HG03354 (cell line): ENCODE data around the gene YIPF6.
"Not testable (repeated sequence)": the region's sequence is repeated elsewhere in the genome, so short reads cannot be mapped to it uniquely, and the experiment has no call there.

Source experiments
- ATAC-seq: cut with Tn5 transposase; IDR thresholded peaks from one replicate; pipeline ENCODE4 v1.9.1; 2021; ENCODE audit warnings: mild to moderate bottlenecking; ENCODE audit not compliant: unreplicated experiment, poor library complexity, severe bottlenecking

Gene YIPF6

GRCh38 chrX:68503836-68504636, 5.2 kb downstream of the YIPF6 start:
- peak; percentile 46 for ATAC-seq

- no peak for ATAC-seq
Measured at GRCh38 chrX:68506649-68507048, 7.8 kb downstream of the YIPF6 start.

- peak; percentile 69 for ATAC-seq
Measured at GRCh38 chrX:68508799-68509198, 9.9 kb downstream of the YIPF6 start.

DNA sequence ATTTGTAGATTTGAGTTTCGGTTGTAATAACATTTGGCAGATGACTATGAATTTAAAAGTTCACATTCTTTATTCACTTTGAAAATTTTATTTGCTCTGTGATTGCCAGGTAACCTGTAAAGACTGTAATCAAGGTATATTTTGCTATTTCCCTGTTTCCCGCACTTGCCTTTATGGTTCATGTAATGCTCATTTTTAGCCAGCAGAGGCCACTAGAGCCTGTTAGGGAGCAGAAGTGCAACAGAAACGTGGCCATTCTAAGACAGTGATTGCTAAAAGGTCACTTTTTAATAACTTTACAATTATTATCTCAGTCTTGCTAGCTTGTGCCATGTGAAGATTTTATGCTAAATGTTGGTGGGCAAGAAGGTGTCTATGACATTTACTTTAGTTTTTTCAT, 12.4 kb downstream of the YIPF6 start:
- peak; percentile 84 for ATAC-seq

GRCh38 chrX:68524680-68525079, 25.8 kb downstream of the YIPF6 start:
- not testable (repeated sequence) for ATAC-seq

DNA sequence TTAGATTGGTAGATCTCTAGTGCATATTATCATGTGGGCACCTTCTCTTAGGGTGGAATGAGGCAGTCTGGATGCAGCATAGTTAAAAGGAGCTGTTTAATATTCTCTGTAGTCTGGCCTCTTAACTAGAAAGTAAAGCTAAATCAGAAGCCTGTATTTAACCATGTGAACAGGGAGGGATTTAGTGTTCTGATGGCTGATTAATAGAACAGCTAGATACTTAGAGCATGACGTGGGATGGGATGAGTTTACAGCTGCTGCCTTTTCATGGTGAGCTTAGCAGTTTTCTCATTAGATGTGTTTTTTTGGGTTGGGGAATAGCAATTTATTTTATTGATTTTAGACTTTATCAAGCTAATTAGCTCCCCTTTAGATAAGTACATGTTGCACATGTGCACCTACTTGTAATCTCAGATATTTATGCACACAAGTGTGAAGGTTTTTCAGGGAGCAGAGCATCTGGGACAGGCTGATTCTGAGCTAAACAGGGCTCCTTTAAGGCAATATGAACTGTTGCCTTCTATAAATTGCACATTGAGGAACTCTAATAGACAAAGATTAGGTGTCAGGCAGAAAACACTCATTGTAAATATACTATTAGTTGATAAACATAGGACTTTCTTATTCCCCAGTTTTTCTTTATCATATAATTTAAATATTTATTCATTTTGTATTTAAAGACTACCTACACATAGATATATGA, 34.1 kb downstream of the YIPF6 start:
- ATAC-seq, result no peak

GRCh38 chrX:68533656-68534055, 34.8 kb downstream of the YIPF6 start:
- ATAC-seq, result no peak

GRCh38 chrX:68534691-68535090, 35.8 kb downstream of the YIPF6 start:
- ATAC-seq, result no peak

DNA sequence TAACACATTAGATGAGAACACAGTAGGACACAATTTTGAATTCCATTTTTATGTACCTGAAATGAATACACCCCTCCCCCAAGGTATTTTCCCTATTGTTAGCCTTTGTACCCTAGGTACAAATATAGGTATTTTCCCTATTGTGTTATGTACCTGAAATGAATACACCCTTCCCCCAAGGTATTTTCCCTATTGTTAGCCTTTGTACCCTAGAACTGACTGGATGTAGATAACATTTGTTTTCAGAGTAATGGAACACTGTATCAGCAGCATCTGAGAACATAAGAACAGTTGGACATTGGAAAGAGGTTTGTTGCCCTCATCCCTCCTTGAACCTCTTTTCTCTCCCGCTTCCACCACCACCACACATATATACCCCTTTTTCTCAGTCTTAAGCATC, 37.6 kb downstream of the YIPF6 start:
- no peak for ATAC-seq

DNA sequence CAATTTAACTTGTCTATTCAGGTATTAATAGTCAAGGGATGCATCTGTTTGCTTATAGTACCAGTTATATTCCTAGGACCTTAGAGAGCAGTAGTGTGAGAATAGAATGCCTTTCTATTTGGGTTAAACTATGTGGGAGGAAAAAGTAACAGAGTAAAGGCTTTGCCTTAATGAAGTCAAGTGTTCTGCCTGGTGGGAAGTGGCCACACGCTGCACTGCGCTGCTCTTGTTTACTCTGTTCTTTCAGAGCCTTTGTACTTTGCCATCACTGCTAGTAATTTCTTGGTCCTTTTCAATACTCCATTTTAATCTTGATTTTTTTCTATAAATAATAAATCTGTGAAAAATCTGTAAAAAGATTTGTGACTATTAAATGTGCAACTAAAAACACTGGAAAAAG, 38.0 kb downstream of the YIPF6 start:
- no peak for ATAC-seq

- ATAC-seq, result no peak
Measured at GRCh38 chrX:68550193-68550592, 51.3 kb downstream of the YIPF6 start.

- no peak for ATAC-seq
Measured at GRCh38 chrX:68556036-68556435, 57.2 kb downstream of the YIPF6 start.

DNA sequence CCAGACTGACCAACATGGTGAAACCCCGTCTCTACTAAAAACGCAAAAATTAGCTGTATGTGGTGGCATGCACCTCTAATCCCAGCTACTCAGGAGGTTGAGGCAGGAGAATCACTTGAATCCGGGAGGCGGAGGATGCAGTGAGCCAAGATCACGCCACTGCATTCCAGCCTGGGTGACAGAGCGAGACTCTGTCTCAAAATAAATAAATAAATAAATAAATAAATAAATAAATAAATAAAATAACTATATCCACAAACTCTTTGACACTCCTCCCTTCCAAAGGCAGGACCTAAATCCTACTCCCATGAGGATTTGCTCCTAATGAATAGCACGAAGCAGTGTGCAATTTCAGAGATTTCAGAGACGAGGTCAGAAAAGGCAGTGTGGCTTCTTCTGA, 58.3 kb downstream of the YIPF6 start:
- ATAC-seq, result not testable (repeated sequence)

DNA sequence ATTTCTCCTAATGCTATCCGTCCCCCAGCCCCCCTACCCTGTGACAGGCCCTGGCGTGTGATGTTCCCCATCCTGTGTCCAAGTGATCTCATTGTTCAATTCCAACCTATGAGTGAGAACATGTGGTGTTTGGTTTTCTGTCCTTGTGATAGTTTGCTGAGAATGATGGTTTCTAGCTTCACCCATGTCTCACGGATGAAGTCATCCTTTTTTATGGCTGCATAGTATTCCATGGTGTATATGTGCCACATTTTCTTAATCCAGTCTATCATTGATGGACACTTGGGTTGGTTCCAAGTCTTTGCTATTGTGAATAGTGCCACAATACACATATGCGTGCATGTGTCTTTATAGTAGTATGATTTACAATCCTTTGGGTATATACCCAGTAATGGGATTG, 61.1 kb downstream of the YIPF6 start:
- ATAC-seq, result not testable (repeated sequence)

GRCh38 chrX:68568136-68568535, 69.3 kb downstream of the YIPF6 start:
- no peak for ATAC-seq

DNA sequence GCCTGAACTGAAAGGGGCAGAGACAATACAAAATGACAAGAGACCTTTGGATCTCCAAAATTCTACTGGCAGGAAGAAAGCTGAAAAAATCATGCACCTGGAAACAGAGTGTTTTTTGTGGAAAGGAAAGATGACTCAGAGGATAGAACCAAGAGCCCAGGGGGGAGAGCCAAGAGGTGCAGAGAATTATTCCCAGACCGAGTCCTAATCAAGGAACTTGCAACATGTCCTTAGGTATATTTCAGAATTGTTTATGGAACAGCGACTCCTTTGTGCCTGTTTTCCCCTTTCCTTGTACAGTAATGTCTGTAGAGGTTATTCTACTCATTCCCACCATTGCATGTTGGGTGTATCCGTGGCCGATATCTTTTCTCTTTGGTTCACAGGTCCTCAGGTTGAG, 71.7 kb downstream of the YIPF6 start:
- ATAC-seq, result no peak

DNA sequence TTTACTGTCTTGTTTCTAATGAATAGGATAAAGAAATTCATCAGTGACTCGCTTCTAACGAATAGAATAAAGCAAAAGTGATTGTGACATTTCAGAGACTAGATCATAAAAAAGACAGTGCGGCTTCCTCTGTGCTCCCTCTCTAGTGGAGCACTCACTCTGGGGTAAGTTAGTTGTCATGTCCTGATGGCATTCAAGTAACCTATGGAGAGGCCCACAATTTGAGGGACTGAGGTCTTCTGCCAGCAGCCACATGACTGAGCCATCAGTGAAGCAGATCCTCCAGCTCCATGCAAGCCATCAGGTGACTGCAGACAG, 72.4 kb downstream of the YIPF6 start:
- ATAC-seq, result no peak

DNA sequence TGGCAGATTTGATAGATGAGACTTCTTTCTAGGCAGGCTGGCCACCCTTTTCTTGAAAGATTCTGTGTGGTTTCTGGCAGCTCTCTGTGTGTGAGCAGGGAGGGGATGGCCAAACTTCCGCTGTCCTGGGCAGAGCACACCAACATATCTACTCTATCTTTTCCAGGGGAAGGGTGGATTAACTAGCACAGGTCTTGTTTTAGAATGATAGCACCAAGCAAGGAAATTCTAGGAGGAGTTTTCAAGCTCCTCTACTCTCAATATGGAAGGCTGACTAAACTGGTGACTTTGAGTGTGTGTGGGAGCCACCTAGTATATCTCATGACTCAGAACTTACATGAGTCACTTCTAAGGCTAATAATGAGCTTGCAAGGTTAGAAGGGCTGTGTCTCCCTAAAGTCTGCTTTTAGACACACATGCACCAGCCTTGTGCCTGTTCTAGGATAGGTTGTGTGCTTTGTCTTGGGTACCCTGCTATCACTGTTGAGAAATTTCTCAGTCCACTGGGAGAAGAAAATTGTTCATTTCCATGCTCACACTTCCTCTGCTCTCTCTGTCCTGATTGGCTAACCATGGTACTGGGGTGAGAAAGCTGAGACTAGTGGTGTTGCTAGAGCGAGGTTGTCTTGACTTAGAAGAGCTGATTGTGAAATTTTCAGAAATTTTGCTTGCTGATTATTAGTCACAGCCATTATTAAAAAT, 72.9 kb downstream of the YIPF6 start:
- ATAC-seq, result peak; percentile 91

GRCh38 chrX:68574240-68574639, 75.4 kb downstream of the YIPF6 start:
- no peak for ATAC-seq

DNA sequence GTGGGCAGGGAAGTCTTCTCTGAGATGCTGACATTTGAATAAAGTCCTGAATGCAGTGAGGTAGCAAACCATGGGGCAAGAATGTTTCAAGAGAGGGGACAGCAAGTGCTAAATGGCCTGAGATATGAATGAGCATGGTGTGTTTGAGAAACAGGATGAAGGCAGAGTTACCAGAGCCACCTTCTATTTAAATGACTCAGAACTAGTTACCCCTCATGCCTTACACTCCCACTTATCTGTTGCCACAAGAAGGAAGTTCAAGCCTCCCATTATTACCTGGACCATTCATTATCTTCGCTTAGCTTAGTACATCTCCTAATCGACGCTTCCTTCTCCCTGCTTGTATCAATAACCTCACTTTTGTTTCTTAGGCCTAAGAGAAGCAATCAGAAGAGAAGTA, 81.0 kb downstream of the YIPF6 start:
- no peak for ATAC-seq

DNA sequence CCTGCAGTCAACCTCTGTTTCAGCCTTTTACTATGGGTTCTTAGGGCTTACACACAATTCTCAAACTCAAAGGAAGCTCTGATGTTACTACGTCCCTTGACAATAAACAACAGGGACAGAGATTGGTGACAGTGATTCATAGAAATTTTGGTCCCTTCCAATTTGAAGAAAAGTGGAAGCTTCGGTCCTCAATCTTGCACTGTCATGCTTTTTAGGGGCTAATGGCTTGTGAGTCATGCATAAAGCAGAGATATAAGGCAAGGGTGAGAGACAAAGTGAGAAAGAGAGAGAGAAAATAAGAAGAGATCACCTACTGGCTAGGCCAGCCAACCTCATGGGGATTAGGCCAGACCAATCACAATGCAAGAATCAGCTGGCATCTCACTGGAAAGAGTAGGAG, 85.4 kb downstream of the YIPF6 start:
- no peak for ATAC-seq
